Activated B cell treated with CpG ODN at 0.5 μM for 24 hours (primary cell): ENCODE measurements around the gene TK2. TPM values are rescaled to one million over a fixed set of nuclear protein-coding genes. Genes with fewer than 3 reads are reported as not detected.
A peak's percentile ranks its signal among the peaks of the same experiment; 100 is the strongest.

ENCODE experiments used
- ATAC-seq: fragments of 200-7000 bp; cut with Tn5 transposase; one replicate; pipeline ENCODE4 v1.10.0; 2021; ENCODE audit warnings: low read depth, mild to moderate bottlenecking, moderate library complexity
- CTCF ChIA-PET: fragments of 350-600 bp; sonication (Branson Sonifier 250); formaldehyde crosslinking; loops from one replicate; lab custom pipeline; 2021; ENCODE audit warnings: antibody characterized with exemption; lab: Charles Lee
- POLR2A ChIA-PET: fragments of 350-600 bp; sonication (Branson Sonifier 250); formaldehyde crosslinking; loops from one replicate; lab custom pipeline; 2021; ENCODE audit warnings: antibody characterized with exemption; lab: Charles Lee
- DNase-seq: peaks from one replicate; pipeline ENCODE4 v3.0.0; 2022
- H3K27ac Mint-ChIP-seq: one replicate; pipeline ENCODE4 v1.8.0; 2020; ENCODE audit warnings: mixed read lengths
- H3K27me3 Mint-ChIP-seq: one replicate; pipeline ENCODE4 v1.8.0; 2021; ENCODE audit warnings: mixed read lengths
- H3K36me3 Mint-ChIP-seq: one replicate; pipeline ENCODE4 v1.8.0; 2021; ENCODE audit warnings: low read depth, mixed read lengths
- H3K4me1 Mint-ChIP-seq: one replicate; pipeline ENCODE4 v1.8.0; 2021; ENCODE audit warnings: mixed read lengths
- H3K4me3 Mint-ChIP-seq: one replicate; pipeline ENCODE4 v1.8.0; 2020; ENCODE audit warnings: mild to moderate bottlenecking, mixed read lengths
- H3K9me3 Mint-ChIP-seq: one replicate; pipeline ENCODE4 v1.8.0; 2020; ENCODE audit warnings: mixed read lengths
- intact Hi-C: fragments of 100-400 bp; cut with micrococcal nuclease; formaldehyde crosslinking; loops from one replicate; pipeline ENCODE4 v1.15.1; 2024
- total RNA-seq: library from RNA; stranded (reverse); gene quantifications from 2 replicates; pipeline ENCODE4 v1.2.3, GENCODE V29; 2022
- TF ChIP-seq, protein P1 (sequence below): fragments of 200-600 bp; IDR thresholded peaks from one replicate; pipeline ENCODE4 v1.8.0; 2022; ENCODE audit warnings: antibody characterized with exemption, mild to moderate bottlenecking

TK2 gene
- total RNA-seq, 1 donor from 2014 or later = 4.8 TPM

DNA sequence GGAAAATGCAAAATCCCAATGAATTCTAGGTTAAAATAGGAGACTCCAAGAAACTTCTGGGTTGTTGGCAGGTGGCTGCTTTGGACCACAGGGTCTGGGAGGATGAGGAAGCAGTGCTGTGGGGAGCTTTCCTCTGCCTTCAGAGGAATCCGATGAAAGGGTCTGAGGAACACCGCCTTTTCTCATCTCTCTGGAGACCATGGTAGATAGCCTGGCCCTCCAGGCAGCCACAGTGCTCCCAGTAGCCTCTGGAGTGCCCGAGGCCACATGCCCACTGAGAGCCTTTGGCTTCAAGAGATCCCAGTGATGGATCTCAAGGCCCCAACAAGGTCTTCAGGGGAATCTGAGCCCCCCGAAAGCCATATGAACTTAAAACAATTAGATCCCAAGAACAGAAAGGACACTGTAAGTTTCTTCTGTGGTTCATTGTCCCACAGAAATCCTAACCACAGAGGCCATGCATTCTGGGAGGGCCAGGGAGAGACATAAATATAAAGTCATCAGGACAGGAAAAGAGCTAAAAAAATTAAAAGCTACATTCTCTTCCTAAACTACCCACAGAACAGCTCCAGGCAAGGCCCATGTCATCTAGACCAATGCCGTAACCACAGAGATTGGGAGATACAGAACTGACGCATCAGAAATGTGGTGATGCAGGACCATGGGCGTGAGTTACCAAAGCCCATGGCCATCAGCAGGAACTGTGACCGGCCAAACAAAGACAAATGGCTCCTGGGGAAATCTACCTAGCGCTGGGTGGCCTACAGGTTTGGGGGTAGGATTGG, 24.3 kb downstream of the TK2 start:
- intact Hi-C loops = loop anchor here (1.0 to 2.0 kb wide), 4 partner anchors 17 to 79 kb away; partner anchors contain the start of gene CMTM3
- Mint-ChIP-seq H3K4me1 (peaks cover 66% of the 10 kb centered on the region), H3K27ac (peak overlapping the region; percentile 50), H3K27me3 (no peaks in the 10 kb centered on the region), H3K36me3 (peaks cover 1% of the 10 kb centered on the region), H3K9me3 (no peaks in the 10 kb centered on the region), H3K4me3 (no peak overlapping the region)
- TF ChIP-seq, protein P1, sequence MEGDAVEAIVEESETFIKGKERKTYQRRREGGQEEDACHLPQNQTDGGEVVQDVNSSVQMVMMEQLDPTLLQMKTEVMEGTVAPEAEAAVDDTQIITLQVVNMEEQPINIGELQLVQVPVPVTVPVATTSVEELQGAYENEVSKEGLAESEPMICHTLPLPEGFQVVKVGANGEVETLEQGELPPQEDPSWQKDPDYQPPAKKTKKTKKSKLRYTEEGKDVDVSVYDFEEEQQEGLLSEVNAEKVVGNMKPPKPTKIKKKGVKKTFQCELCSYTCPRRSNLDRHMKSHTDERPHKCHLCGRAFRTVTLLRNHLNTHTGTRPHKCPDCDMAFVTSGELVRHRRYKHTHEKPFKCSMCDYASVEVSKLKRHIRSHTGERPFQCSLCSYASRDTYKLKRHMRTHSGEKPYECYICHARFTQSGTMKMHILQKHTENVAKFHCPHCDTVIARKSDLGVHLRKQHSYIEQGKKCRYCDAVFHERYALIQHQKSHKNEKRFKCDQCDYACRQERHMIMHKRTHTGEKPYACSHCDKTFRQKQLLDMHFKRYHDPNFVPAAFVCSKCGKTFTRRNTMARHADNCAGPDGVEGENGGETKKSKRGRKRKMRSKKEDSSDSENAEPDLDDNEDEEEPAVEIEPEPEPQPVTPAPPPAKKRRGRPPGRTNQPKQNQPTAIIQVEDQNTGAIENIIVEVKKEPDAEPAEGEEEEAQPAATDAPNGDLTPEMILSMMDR = no peak
- ATAC-seq = no peak
- DNase-seq = no peak
- CTCF ChIA-PET = interaction anchor here (1.0 to 1.6 kb wide), 3 partner anchors 22 to 64 kb away, joined by 3 to 4 read pairs (median 4); no protein-coding TSS in a partner anchor
- POLR2A ChIA-PET = interaction anchor here (0.6 to 9.8 kb wide), 4 partner anchors 8 to 78 kb away, joined by 3 to 162 read pairs (median 5); partner anchors contain the start of genes CKLF and TK2

DNA sequence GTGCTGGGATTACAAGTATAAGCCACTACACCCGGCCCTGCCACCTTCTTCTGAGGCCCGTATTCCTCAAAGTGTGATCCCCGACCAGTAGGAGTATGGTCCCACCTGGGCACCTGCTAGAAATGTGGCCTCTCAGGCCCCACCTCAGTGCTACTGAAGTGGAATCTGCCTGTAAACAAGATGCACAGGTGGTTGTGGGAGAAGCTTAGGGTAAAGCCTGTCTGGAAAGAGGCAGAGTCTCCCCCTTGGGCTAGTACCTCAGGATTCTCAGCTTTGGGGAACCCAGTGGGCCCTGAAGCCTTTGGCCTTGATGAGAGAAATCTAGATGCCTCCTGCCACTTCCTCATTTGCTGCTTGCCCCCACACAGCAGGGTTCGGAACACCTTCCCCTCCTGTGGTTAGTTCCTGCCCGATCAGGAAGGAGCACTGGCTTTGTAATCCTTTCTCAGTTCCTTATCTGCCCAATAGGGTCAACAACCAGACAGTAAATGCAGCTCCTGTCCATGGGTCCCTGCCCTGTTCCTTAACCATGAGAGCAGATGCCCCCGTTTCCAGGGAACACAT, 25.2 kb downstream of the TK2 start:
- H3K4me3 Mint-ChIP-seq = peak overlapping the region; percentile 33
- POLR2A ChIA-PET = interaction anchor here (1.2 to 9.8 kb wide), 4 partner anchors 15 to 77 kb away, joined by 3 to 162 read pairs (median 6); partner anchors contain the start of genes CKLF and TK2
- H3K27ac Mint-ChIP-seq = peak overlapping the region; percentile 93
- intact Hi-C loops = loop anchor here (1.0 to 2.0 kb wide), 6 partner anchors 8 to 80 kb away; partner anchors contain the start of gene CMTM3
- no peaks in the 10 kb centered on the region for H3K27me3 Mint-ChIP-seq
- peaks cover 1% of the 10 kb centered on the region for H3K36me3 Mint-ChIP-seq
- TF ChIP-seq, protein P1 = no peak
- peak; percentile 77 for ATAC-seq
- no peaks in the 10 kb centered on the region for H3K9me3 Mint-ChIP-seq
- H3K4me1 Mint-ChIP-seq = peaks cover 75% of the 10 kb centered on the region
- DNase-seq = peak; percentile 55
- CTCF ChIA-PET = interaction anchor here (1.0 to 1.6 kb wide), 6 partner anchors 12 to 118 kb away, joined by 3 to 4 read pairs (median 4); no protein-coding TSS in a partner anchor

DNA sequence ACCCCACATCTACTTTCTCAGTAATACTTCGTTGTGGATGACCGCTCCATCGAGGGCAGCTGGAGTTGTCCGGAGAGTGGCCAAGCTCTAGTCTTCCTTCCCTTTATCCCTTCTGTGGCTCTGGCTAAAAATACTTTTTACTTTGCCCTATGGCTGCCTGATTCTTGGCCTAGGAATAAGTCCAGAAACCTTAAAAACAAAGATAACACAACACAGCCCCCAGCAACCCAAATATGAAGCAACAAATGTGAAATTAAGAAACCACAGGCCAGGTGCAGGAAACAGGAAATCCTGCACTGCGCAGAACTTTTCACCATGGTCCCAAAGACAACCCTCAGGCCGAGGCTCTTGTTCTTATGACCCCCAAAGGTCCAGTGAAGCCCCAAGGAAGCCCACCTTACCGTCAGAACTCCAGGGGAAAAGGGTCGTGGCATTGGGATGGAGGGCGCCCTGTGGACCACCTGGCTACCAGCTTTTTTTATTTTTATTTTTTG, 26.0 kb downstream of the TK2 start:
- H3K9me3 Mint-ChIP-seq = no peaks in the 10 kb centered on the region
- H3K27me3 Mint-ChIP-seq = no peaks in the 10 kb centered on the region
- TF ChIP-seq, protein P1 = no peak
- peaks cover 82% of the 10 kb centered on the region for H3K4me1 Mint-ChIP-seq
- peak overlapping the region; percentile 75 for H3K4me3 Mint-ChIP-seq
- peak; percentile 41 for ATAC-seq
- intact Hi-C loops = loop anchor here (1.0 to 2.0 kb wide), 5 partner anchors 8 to 81 kb away; partner anchors contain the start of gene CMTM3
- H3K27ac Mint-ChIP-seq = peak overlapping the region; percentile 93
- no peak for DNase-seq
- ChIA-PET CTCF (interaction anchor here (1.3 kb wide), 4 partner anchors 12 to 117 kb away, joined by 3 to 4 read pairs (median 4); no protein-coding TSS in a partner anchor), POLR2A (interaction anchor here (1.2 to 9.8 kb wide), 4 partner anchors 12 to 78 kb away, joined by 3 to 162 read pairs (median 4); partner anchors contain the start of genes CKLF and TK2)
- peaks cover 1% of the 10 kb centered on the region for H3K36me3 Mint-ChIP-seq

DNA sequence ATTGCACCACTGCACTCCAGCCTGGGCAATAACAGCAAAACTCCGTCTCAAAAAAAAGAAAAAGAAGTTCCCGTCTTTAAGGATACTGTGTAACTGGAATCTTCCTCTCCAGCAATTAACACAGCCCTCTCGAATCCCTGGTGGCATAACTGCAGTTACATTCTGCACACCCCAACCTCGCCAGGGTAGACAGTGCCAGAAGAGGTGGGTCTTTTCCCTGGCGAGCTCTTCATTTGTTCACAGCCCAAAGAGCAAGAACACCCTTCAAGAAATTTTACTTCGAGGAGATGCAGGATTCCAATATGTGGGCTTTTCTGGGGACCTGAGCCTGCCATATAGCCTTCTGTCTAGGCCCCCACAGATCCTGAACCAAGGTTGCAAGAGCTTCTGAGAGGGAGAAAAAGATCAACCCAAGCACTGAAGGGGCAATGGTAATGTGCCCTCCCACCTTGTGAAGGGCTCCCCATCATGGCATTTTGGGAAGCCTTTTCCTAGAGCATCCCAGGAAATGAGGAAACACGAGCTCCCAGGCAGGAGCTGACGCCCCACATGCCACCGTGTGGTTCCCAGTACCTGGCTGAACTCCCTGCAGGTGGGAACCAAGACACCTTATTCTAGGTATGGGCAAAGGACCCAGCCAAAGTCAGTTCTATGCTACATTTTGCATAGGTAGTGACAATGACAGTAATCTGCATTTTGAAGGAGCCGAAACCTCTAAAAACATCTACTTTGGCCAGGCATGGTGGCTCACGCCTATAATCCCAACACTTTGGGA, 26.9 kb downstream of the TK2 start:
- CTCF ChIA-PET = no interaction called here
- Mint-ChIP-seq H3K27me3 (no peaks in the 10 kb centered on the region), H3K9me3 (no peaks in the 10 kb centered on the region), H3K27ac (peak overlapping the region; percentile 93), H3K4me1 (peaks cover 89% of the 10 kb centered on the region), H3K4me3 (peak overlapping the region; percentile 75), H3K36me3 (peaks cover 1% of the 10 kb centered on the region)
- intact Hi-C loops = no loop called here
- no peak for ATAC-seq
- POLR2A ChIA-PET = interaction anchor here (0.5 to 9.8 kb wide), 6 partner anchors 11 to 79 kb away, joined by 3 to 162 read pairs (median 4); partner anchors contain the start of genes CKLF and TK2
- TF ChIP-seq, protein P1 = no peak
- no peak for DNase-seq
